Dendritic cell treated with granulocyte-macrophage colony-stimulating factor and Interleukin-4, amounts not matched to agents 40 ng/mL and 50 ng/mL, for 4 days (primary cell): ENCODE measurements around the gene THADA.
"Not testable (repeated sequence)": the region's sequence is repeated elsewhere in the genome, so short reads cannot be mapped to it uniquely, and the experiment has no call there.

Experiments used
- H3K27ac Mint-ChIP-seq: one replicate; pipeline ENCODE4 v1.8.0; 2022; ENCODE audit warnings: mild to moderate bottlenecking, mixed read lengths
- H3K27me3 Mint-ChIP-seq: one replicate; pipeline ENCODE4 v1.8.0; 2022; ENCODE audit warnings: mild to moderate bottlenecking, mixed read lengths
- H3K36me3 Mint-ChIP-seq: one replicate; pipeline ENCODE4 v1.8.0; 2022; ENCODE audit warnings: low read depth, mixed read lengths
- H3K4me1 Mint-ChIP-seq: one replicate; pipeline ENCODE4 v1.8.0; 2022; ENCODE audit warnings: low read depth, mixed read lengths
- H3K4me3 Mint-ChIP-seq: one replicate; pipeline ENCODE4 v1.8.0; 2022; ENCODE audit warnings: mild to moderate bottlenecking, moderate library complexity, mixed read lengths
- H3K9me3 Mint-ChIP-seq: one replicate; pipeline ENCODE4 v1.8.0; 2022; ENCODE audit warnings: mixed read lengths
- intact Hi-C: fragments of 100-400 bp; cut with micrococcal nuclease; formaldehyde crosslinking; loops from one replicate; pipeline ENCODE4 v1.15.0; 2022

Gene THADA

GRCh38 chr2:43189861-43190260, 406.0 kb downstream of the THADA start:
- intact Hi-C loops, H3K9me3 Mint-ChIP-seq, H3K36me3 Mint-ChIP-seq, H3K4me3 Mint-ChIP-seq, H3K27ac Mint-ChIP-seq: not testable (repeated sequence)
- H3K4me1 Mint-ChIP-seq = peaks cover 68% of the 10 kb centered on the region
- H3K27me3 Mint-ChIP-seq = peaks cover 27% of the 10 kb centered on the region

- Mint-ChIP-seq H3K27me3 (peaks cover 26% of the 10 kb centered on the region), H3K4me3 (no peak overlapping the region), H3K4me1 (peaks cover 64% of the 10 kb centered on the region), H3K9me3 (no peaks in the 10 kb centered on the region), H3K36me3 (no peaks in the 10 kb centered on the region), H3K27ac (peak overlapping the region; percentile 63)
- intact Hi-C loops = no loop called here
Measured at GRCh38 chr2:43188561-43189386, 407.1 kb downstream of the THADA start.

- H3K4me3 Mint-ChIP-seq = no peak overlapping the region
- H3K27ac Mint-ChIP-seq = peak overlapping the region; percentile 35
Measured at GRCh38 chr2:43186679-43187374, 409.0 kb downstream of the THADA start.

GRCh38 chr2:43186321-43186678, 409.5 kb downstream of the THADA start:
- no peak overlapping the region for H3K4me3 Mint-ChIP-seq
- intact Hi-C loops = no loop called here
- no peaks in the 10 kb centered on the region for H3K36me3 Mint-ChIP-seq
- peaks cover 18% of the 10 kb centered on the region for H3K27me3 Mint-ChIP-seq
- H3K9me3 Mint-ChIP-seq = no peaks in the 10 kb centered on the region
- peaks cover 47% of the 10 kb centered on the region for H3K4me1 Mint-ChIP-seq
- H3K27ac Mint-ChIP-seq = peak overlapping the region; percentile 32

More at GRCh38 chr2:43186679-43187374, 409.0 kb downstream of the THADA start:
- Mint-ChIP-seq H3K27me3 (peaks cover 20% of the 10 kb centered on the region), H3K4me1 (peaks cover 48% of the 10 kb centered on the region), H3K9me3 (no peaks in the 10 kb centered on the region), H3K36me3 (no peaks in the 10 kb centered on the region)
- intact Hi-C loops = no loop called here

GRCh38 chr2:43185146-43185545, 410.7 kb downstream of the THADA start:
- peaks cover 17% of the 10 kb centered on the region for H3K27me3 Mint-ChIP-seq
- H3K9me3 Mint-ChIP-seq = no peaks in the 10 kb centered on the region
- no peak overlapping the region for H3K4me3 Mint-ChIP-seq
- H3K27ac Mint-ChIP-seq = no peak overlapping the region
- H3K36me3 Mint-ChIP-seq = no peaks in the 10 kb centered on the region
- peaks cover 56% of the 10 kb centered on the region for H3K4me1 Mint-ChIP-seq
- intact Hi-C loops = no loop called here

- peaks cover 57% of the 10 kb centered on the region for H3K4me1 Mint-ChIP-seq
- no peaks in the 10 kb centered on the region for H3K9me3 Mint-ChIP-seq
- peaks cover 17% of the 10 kb centered on the region for H3K27me3 Mint-ChIP-seq
- no peaks in the 10 kb centered on the region for H3K36me3 Mint-ChIP-seq
- intact Hi-C loops = no loop called here
- no peak overlapping the region for H3K27ac Mint-ChIP-seq
- H3K4me3 Mint-ChIP-seq = no peak overlapping the region
Measured at GRCh38 chr2:43184339-43184895, 411.4 kb downstream of the THADA start.

- H3K9me3 Mint-ChIP-seq = no peaks in the 10 kb centered on the region
- peaks cover 15% of the 10 kb centered on the region for H3K27me3 Mint-ChIP-seq
- intact Hi-C loops = no loop called here
- H3K4me3 Mint-ChIP-seq = no peak overlapping the region
- no peak overlapping the region for H3K27ac Mint-ChIP-seq
- H3K36me3 Mint-ChIP-seq = no peaks in the 10 kb centered on the region
- H3K4me1 Mint-ChIP-seq = peaks cover 57% of the 10 kb centered on the region
Measured at GRCh38 chr2:43183743-43184142, 412.1 kb downstream of the THADA start.

- Mint-ChIP-seq H3K36me3 (no peaks in the 10 kb centered on the region), H3K9me3 (no peaks in the 10 kb centered on the region), H3K4me3 (no peak overlapping the region), H3K27me3 (peaks cover 6% of the 10 kb centered on the region), H3K27ac (peak overlapping the region; percentile 35), H3K4me1 (peaks cover 59% of the 10 kb centered on the region)
- intact Hi-C loops = no loop called here
Measured at GRCh38 chr2:43180897-43181296, 414.9 kb downstream of the THADA start.
